ENCODE measurements around the gene TENM4. TPM values are rescaled to one million over a fixed set of nuclear protein-coding genes. Genes with fewer than 3 reads are reported as not detected.

The TENM4 gene
- total RNA-seq, 2 experiments from 2014 or later: not detected

GRCh38 chr11:78967811-78968210 is 473.0 kb downstream of the TENM4 start:
- intact Hi-C loops (cut with micrococcal nuclease; ENCODE audit: unreplicated experiment): no loop called here
- Histone ChIP-seq H3K79me2 (ENCODE audit: insufficient read depth, low read depth, low read length) (no peaks in the 10 kb centered on the region), H3K4me3 (ENCODE audit: low read depth, low read length, poor library complexity, severe bottlenecking) (no peak overlapping the region), H3K9me2 (ENCODE audit: insufficient read depth, low read length) (no peaks in the 10 kb centered on the region), H3K4me2 (ENCODE audit: low read length) (no peak overlapping the region), H3K36me3 (ENCODE audit: insufficient read depth, low read length) (no peaks in the 10 kb centered on the region), H3K9me3 (ENCODE audit: low read length) (no peaks in the 10 kb centered on the region), H4K20me1 (ENCODE audit: insufficient read depth, low read length) (no peaks in the 10 kb centered on the region), H2AFZ (ENCODE audit: low read length) (no peak overlapping the region), H3K27ac (ENCODE audit: low read depth, low read length, poor library complexity, severe bottlenecking) (no peak overlapping the region), H3K4me1 (ENCODE audit: insufficient read depth, low read length, poor library complexity, severe bottlenecking) (no peaks in the 10 kb centered on the region)
- DNase-seq (ENCODE audit: low spot score): no peak
- no TSS peak for BruUV-seq (replicated peaks)
- CTCF ChIA-PET (ENCODE audit: unreplicated experiment): no interaction called here
- POLR2A ChIA-PET: no interaction called here
- TF ChIP-seq EZH2phosphoT487 (IDR thresholded peaks at IDR 0.05; ENCODE audit: borderline replicate concordance, low read depth, low read length) (no peak), CTCF (conservative IDR thresholded peaks at IDR 0.05; ENCODE audit: low read length) (no peak)

GRCh38 chr11:78965432-78965831 is 475.4 kb downstream of the TENM4 start:
- DNase-seq (ENCODE audit: low spot score): no peak
- Histone ChIP-seq H3K9me3 (ENCODE audit: low read length) (no peaks in the 10 kb centered on the region), H3K36me3 (ENCODE audit: insufficient read depth, low read length) (no peaks in the 10 kb centered on the region), H3K27ac (ENCODE audit: low read depth, low read length, poor library complexity, severe bottlenecking) (no peak overlapping the region), H3K4me3 (ENCODE audit: low read depth, low read length, poor library complexity, severe bottlenecking) (no peak overlapping the region), H3K79me2 (ENCODE audit: insufficient read depth, low read depth, low read length) (no peaks in the 10 kb centered on the region), H3K4me1 (ENCODE audit: insufficient read depth, low read length, poor library complexity, severe bottlenecking) (no peaks in the 10 kb centered on the region), H3K9me2 (ENCODE audit: insufficient read depth, low read length) (no peaks in the 10 kb centered on the region), H4K20me1 (ENCODE audit: insufficient read depth, low read length) (no peaks in the 10 kb centered on the region), H2AFZ (ENCODE audit: low read length) (no peak overlapping the region), H3K4me2 (ENCODE audit: low read length) (no peak overlapping the region)
- TF ChIP-seq EZH2phosphoT487 (IDR thresholded peaks at IDR 0.05; ENCODE audit: borderline replicate concordance, low read depth, low read length) (no peak), CTCF (conservative IDR thresholded peaks at IDR 0.05; ENCODE audit: low read length) (no peak)
- CTCF ChIA-PET (ENCODE audit: unreplicated experiment): no interaction called here
- intact Hi-C loops (cut with micrococcal nuclease; ENCODE audit: unreplicated experiment): no loop called here
- no TSS peak for BruUV-seq (replicated peaks)
- POLR2A ChIA-PET: interaction anchor here (0.5 kb wide), 1 partner anchor 1641 kb away, joined by 4 read pairs; no protein-coding TSS in a partner anchor

GRCh38 chr11:78961937-78962701 is 478.7 kb downstream of the TENM4 start:
- no peaks in the 10 kb centered on the region for H3K79me2 ChIP-seq (ENCODE audit: insufficient read depth, low read depth, low read length)
- ChIA-PET POLR2A (no interaction called here), CTCF (ENCODE audit: unreplicated experiment) (no interaction called here)
- no peaks in the 10 kb centered on the region for H3K36me3 ChIP-seq (ENCODE audit: insufficient read depth, low read length)
- H3K27ac ChIP-seq (ENCODE audit: low read depth, low read length, poor library complexity, severe bottlenecking): no peak overlapping the region
- no peak for TF ChIP-seq EZH2phosphoT487 (IDR thresholded peaks at IDR 0.05; ENCODE audit: borderline replicate concordance, low read depth, low read length)
- no peak for TF ChIP-seq CTCF (conservative IDR thresholded peaks at IDR 0.05; ENCODE audit: low read length)
- intact Hi-C loops (cut with micrococcal nuclease; ENCODE audit: unreplicated experiment): no loop called here
- no peaks in the 10 kb centered on the region for H3K9me2 ChIP-seq (ENCODE audit: insufficient read depth, low read length)
- H4K20me1 ChIP-seq (ENCODE audit: insufficient read depth, low read length): no peaks in the 10 kb centered on the region
- H3K4me2 ChIP-seq (ENCODE audit: low read length): no peak overlapping the region
- no peak overlapping the region for H2AFZ ChIP-seq (ENCODE audit: low read length)
- BruUV-seq (replicated peaks): no TSS peak
- H3K4me1 ChIP-seq (ENCODE audit: insufficient read depth, low read length, poor library complexity, severe bottlenecking): no peaks in the 10 kb centered on the region
- DNase-seq (ENCODE audit: low spot score): no peak
- H3K9me3 ChIP-seq (ENCODE audit: low read length): no peaks in the 10 kb centered on the region
- no peak overlapping the region for H3K4me3 ChIP-seq (ENCODE audit: low read depth, low read length, poor library complexity, severe bottlenecking)
